NCI-H146 (cell line): Measurements from ENCODE around the gene CLDN16.

ENCODE experiments used
- DNase-seq: peaks from one replicate; lab custom pipeline; 2025; lab: John Stamatoyannopoulos, UW

Gene CLDN16, protein sequence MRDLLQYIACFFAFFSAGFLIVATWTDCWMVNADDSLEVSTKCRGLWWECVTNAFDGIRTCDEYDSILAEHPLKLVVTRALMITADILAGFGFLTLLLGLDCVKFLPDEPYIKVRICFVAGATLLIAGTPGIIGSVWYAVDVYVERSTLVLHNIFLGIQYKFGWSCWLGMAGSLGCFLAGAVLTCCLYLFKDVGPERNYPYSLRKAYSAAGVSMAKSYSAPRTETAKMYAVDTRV

DNA sequence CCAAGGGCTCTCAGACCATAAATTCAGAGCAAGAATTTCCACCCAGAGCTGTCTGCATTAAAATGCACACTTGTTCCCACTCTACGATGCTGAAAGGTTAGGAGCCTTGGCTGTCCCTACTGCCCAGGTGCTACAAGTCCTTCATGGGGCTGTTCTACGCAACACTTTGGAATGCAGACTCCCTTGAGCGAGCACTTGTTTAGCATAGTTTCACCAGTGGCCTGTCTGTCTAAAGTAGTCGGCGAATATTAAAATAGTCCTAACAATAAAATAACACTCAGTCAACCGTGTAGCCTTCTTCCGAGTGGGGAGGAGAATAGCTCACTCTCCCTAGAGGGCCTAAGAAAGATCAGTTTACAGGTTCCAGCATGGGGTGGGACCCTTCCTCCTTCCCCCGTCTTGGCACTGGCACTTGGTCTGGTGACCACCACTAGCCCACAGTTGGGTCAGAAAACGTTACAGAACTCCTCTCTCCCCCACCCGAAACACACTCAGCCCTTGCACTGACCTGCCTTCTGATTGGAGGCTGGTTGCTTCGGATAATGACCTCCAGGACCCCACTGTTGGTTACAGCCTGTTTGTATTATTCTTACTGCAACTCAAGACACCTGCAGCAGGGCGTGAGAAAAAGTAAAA is at the start of gene CLDN16:
CLDN16 (plus strand) TSS at position 586 of the 636 bp plus-strand sequence. CDS start 167 bp downstream, outside the sequence.
- no peak for DNase-seq

DNA sequence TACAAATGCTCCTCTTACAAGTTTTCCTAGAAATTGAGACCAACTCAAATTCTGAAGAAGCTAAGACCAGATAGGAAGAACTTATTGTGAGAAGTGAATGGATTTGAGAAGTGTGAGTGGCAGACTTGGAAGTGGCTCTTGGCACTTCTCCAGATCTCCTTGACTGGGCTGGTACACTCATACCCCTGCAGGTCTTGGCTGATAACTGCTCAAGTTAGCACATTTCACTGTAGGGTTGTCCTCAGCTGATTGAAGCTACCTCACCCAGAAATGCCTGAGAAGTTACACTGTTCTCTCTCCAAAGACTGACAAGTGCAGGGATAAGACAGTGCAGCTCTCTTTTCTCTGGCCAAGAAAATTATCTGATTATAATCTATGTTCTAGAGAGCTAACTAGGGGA is 49.2 kb upstream of the CLDN16 start:
- no peak for DNase-seq

DNA sequence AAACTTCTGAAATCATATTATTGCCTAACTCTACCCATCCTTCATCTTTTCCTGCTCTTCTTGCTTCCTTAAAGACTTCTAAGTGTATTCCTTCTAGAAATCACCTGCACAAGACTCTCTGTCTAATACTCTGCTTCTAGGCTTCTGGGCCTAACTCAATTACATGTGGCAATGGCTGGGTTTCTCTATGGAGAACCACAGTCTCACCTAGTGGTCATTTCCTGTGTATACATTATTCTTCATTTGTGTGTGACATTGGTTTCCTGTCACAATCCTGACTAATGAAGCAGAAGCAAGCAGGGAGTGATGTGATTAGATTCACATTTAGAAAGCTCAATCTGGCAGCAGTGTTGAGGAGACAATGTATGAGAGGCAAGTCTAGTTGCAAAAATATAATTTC is 48.8 kb upstream of the CLDN16 start:
- DNase-seq: peak; percentile 36

DNA sequence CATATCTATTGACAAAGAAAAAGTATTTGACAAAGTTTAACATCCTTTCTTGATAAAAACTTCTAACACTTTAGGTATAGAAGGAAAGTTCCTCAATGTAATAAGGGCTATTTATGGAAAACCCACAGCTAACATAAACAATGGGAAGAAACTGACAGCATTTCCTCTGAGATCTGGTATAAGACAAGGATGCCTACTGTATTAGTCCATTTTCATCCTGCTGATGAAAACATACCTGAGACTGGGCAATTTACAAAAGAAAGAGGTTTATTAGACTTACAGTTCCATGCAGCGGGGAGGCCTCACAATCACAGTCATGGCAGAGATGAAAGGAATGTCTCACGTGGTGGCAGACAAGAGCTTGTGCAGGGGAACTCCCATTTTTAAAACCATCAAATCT is 47.9 kb upstream of the CLDN16 start:
- DNase-seq: no peak

DNA sequence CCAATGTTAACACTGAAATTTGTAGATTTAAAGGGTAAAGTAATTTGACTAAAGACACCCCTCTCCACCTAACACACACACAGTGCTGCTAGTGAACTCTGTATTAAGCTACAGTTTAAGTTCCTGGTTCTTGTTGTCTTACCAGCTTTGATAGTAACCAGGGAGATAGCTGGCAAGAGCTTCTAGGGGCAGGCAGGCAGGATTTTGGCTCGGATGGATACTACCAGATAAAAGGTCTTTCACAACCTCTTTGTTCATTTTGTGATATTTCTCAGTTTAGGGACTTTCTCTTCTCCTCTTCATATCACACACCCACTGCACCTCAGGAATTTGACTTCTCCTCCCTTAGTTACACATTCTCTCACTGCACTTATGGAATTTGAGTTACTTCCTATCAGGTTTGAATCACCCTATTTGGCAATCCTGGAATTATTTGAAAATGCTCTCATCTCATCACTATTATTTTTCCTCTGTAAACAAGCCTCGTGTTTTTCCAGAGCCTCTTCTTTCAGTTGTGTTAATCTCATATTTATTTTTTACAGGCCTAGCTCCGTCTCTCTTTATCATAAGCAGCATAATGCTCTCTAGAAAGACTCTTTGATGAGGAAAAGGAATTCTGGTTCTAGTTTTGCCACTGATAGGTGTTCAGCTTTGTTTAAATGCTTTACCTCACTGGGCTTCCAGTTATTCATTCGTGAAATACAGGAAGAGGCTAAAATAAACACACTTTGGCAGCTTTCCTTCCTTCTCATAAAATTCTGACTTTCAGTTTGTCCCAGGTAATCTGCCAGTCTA is 42.7 kb upstream of the CLDN16 start:
- peak; percentile 12 for DNase-seq

DNA sequence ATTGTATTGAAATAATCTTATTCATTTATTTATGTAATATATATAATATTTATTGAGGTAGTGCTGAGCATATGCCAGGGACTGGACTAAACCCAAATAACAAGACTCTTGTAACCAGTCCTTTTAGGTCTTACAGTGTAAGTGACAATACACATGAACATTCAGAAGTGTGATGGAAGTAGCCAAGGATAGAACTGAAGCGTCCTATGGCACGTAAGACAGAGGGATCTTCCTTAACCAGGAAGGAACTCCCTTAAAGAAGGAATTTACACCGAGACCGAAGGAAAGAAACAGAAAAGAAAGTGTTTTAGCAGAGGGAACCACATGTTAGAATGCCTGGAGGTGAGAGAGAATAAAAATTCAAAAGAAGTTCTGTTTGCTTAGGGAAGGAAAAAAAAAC is 42.1 kb upstream of the CLDN16 start:
- no peak for DNase-seq

DNA sequence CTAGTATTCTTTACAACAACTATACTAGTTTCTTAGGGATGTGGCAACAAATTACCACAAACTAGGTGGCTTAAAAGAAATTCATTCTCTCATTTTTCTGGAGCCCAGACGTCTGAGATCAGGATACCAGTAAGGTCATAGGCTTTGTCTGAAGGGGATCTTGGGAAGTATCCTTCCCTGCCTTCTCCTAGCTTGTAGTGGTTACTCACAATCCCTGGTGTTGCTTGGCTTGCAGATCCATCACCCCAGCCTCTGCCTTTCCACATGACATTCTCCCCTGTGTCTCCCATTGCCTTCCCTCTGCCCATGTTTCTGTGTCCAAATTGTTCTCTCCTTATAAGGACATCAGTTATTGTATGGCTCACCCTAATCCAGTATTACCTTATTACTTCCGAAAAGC is 41.4 kb upstream of the CLDN16 start:
- DNase-seq: no peak

DNA sequence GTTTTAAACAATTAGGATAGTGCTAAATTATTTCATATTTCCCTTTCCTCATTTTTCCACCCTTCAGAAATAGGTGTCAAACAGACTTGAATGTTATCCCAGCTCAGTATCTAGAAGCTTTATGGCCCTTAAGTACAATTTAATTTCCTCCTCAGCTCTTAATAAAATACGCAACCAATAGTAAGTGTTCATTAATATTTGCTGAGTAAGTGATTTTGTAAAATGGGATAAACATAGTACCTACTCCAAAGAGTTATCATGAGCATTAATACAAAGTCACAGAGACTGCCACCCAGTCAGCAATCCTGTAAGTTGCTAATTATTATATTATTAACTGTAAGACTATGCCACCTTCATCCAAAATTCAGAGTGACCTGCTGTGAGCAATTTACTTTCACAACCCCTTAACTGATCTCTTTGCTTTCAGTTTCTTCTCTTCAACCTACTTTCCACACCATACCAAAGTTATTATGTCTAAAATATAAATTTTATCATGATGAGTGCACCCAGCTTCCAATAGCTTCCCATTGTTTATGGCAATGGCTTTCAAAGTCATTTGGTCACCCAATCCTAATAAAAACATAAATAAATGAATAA is 35.0 kb upstream of the CLDN16 start:
- no peak for DNase-seq

DNA sequence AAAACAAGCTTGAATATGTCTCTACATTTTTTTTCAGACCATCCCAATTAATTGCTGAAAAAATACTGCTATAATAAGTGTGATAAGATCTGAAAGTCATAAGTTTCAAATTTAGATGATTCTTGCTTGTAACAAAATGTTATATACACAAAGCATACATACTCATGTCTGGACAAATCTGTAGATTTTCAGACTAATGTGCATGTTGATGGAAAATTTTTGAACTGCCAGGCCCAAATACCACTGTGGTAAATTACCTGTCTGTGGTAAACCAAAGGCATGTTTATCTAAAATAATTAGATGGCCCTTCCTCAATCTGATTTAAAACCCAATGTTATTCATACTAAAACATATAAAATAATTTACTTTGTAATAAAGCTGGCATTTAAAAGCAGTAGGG is 31.7 kb upstream of the CLDN16 start:
- no peak for DNase-seq

DNA sequence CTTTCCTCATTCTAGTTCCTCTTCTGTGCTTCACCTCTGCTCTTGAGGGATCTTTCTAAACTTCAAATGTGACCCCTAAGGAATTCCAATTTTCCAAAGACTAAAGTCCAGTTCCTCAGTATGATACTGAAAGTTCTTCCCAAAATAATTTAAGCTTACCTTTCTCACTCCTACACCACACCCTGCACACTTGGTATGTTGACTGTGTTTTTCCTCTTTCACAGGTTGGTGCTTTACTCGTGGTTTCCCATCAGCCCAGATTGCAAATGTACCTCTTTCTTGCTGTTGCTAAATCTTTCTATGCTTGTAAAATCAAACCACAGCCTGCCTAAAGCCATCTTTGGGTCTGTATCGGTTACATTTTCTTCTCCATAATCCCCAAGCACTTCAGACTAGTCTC is 30.5 kb upstream of the CLDN16 start:
- no peak for DNase-seq

DNA sequence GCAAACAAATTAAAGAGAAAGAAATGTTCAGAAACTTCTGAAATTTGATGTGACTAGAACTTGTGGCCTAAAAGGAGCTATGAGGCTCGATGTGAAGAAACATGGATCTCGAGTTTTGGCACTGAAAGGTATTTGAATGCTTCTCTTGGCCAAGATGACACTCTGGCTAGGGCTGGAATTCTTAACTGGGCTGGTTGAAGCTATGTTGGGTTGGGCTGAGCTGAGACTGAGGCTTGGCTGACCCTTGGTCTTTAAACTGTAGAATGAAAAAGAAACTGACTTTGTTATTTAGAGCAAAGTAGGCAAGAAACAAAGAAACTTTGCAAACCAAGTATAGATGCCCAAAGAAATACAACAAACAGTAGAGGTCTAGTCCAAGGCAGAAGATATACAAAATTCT is 28.1 kb upstream of the CLDN16 start:
- no peak for DNase-seq

DNA sequence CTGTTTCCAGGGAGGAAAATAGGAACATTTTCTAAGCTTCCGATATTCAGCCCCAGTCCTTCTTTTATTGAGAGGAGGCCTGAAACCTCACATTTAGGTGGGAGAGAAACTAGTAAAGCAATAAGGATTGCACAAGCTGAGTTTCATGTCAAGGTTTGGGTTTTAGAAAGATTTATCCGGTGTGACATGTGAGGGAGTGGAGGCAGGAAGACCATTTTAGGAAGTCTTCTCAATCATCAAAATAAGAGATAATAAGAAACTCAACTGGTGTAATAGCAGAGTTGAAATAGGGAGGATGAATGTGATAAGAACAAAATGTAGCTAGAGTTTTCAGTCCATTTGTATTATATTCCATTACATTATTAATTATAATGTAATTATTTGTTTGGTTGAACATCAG is 27.7 kb upstream of the CLDN16 start:
- no peak for DNase-seq

DNA sequence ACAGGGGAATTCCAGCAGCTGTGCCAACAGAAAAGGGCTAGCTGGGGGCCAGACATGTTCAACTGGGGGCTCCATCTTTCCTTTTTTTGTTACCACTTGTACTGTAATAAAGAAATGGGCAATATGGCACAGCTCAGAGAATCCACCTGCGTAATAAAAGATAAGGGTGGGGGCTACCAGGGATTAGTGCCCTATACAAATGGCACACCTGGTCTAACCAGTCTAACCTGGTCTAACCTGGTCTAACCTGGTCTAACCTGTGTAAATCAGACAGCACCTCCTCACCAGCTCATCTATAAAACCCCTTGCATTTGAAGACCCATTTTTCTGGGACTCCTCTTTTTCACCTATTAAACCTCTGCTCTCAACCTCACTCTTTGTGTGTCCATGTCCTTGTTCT is 26.2 kb upstream of the CLDN16 start:
- peak; percentile 34 for DNase-seq

DNA sequence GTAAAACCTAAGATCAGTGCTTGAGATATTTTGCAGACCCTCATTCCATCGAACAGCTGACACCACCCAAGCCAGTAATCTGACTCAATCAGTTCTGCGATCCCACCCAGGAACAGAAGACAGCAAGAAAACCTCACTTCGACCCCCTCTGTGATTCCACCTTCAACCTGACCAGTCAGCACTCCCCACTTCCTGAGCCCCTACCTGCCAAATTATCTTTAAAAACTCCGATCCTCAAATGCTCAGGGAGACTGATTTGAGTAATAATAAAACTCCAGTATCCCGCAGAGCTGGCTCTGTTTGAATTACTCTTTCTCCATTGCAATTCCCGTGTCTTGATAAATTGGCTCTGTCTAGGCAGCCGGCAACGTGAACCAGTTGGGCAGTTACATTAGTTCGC is 25.7 kb upstream of the CLDN16 start:
- peak; percentile 33 for DNase-seq

DNA sequence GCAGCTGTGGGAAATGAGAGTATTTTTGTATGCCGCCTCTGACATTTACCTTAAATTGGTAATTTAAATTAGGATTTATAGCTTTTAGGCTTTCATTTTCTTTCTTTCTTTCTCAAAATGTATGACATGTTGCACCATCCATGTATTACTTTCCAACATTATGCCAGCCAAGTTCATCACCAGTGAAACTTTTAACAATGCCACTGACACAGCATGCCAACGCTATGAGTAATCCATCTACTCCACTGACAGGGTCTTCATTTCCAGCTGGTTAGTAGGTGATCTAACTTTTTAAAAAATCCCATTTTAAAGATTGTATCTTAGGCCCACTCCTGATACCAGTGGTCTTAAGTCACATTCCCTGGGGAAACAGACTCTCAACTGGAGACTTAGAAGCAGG is 21.8 kb upstream of the CLDN16 start:
- no peak for DNase-seq

DNA sequence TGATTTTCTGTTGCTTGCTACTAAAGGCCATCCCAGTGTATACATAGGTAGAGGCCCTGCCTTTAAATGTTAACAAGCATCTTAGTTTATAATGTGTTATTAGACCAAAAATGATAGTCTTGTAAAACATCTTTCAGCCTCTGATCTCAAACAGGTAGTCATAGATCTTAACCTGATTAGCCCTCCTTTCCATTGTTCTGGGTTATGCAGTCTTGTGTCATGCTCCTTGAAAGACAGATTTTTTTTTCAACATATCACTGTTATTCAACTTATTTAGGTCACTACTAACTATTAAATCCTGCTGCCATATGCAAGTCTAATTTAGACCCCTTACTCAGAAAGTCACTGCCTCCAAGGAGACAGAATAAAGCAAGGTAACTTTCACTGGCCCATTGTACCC is 19.1 kb upstream of the CLDN16 start:
- no peak for DNase-seq

DNA sequence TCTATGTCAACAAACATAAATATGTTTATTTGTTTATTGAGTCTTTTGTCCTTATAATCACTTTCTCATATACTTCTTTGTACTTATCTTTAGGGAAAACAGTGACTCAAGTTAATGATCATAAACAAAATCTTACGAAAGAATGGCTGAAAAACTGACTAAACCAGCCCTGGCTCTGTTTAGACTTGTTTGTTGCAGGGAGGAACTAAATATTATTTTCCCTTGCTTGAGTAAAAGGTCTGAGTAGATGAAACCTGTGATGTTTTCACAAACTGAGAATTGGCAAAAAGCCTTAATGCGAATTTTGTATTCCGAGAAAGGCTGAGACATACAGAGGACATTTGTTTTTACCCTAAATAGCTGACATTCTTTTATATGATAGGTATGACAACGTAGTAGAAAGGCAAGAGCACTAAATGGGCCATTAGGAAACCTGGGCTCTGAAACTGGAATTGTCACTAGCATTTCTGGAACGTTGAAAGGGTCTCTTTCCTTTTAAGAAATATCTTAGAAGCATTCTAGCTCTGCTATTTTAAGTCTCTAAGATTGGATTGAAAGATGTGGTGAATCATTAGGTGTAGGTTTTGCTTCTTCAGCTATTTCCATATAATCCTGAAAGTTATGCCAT is 18.2 kb upstream of the CLDN16 start:
- no peak for DNase-seq

DNA sequence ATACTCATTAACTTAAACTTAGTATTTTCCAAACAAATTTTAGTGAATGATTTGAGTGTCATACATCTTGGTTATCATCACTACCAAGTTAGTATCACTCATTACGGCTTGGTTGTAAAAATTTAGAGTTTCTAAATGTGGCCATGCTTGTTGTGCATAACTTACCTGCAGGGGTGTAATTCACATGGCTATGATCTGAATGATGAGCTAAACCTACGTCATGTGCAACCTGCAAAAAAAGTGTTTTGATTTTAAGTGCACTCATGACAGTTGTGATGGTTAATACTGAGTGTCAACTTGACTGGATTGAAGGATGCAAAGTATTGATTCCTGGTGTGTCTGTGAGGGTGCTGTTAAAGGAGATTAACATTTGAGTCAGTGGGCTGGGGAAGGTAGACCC is 17.6 kb upstream of the CLDN16 start:
- no peak for DNase-seq

DNA sequence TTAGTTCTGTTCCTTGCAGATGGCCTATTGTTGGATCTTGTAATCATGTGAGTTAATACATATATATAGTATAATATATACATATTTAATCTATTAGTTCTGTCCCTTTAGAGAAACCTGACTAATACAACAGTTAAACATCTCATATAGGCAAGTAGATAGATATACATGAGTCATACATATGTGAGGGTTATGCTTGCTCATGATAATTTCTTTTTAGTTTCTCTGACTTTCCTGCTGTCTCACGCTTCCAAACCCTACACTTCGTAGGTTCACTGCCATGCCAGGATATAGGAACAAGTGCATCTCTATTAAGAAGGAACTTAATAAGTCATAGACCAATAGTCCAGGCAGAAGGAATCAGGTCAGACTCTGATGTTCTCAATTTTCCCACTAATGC is 16.8 kb upstream of the CLDN16 start:
- DNase-seq: no peak

DNA sequence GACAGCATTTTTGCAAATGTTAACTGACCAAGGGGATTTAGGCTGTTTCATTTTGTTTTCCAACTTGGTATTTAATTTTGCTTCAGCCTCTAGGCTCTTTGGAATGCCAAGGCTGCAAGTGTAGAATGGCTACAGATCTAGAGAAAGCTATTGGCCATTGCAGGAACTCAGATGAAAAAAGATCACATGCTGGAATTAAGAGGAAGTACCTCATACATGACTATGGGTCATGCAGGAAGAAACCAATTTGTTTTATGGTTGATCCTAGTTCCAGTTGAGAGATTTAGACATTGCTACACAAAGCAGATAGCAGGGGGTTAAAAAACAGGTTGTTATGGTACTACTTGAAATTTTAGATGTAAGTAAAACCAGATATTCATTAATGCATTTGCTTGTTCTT is 12.7 kb upstream of the CLDN16 start:
- DNase-seq: no peak

DNA sequence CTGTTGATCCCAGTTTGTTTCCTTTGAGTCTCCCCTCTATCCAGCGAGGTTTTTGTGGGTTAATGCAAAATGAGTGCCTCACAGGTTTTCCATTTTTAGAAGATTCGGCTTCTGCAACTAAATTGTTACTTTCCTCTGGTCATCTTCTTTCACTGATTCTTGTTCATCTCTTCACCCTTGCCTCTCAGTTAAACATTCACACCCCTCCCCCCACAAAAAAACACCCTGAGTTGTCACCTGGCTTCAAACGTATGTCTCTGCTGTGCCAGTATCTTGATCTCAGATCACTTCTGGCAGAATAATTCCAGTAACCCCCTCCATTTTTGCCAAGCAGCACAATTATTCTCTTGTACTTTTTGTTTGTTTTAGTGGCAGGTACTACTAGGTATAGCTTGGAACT is 12.3 kb upstream of the CLDN16 start:
- DNase-seq: no peak

DNA sequence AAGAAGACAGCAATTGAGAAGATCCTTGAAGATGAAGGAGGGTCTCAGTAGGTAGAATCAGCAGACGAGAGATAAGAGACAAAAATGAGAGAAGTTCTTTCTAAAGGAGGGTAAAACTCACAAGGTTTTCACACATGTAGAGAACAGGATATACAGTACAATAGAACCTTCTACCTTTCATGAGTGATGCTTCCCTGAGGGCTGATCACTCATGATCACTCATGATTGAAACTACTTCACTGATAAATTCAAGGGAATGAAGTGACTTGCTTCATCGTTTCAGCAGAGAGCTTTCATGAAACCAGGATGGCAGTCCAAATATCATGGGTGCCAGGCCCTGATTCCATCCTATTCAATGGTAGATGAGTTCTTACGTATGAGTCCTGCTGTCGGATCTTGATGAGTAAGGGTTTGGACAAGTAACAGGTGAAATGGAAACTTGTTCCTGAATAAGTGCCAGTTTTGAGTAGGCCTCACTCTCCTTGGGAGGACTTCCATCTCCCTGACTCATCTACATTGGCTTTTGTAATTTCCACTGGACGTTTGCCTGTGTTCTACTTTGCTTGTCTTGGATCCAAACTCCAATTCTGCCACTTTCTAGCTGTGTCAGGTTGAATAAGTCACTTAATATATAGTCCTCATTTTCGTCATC is 9.6 kb upstream of the CLDN16 start:
- no peak for DNase-seq
